Astrocyte (in vitro differentiated cells and primary cell): ENCODE measurements around the gene NCOR2. TPM values are rescaled to one million over a fixed set of nuclear protein-coding genes. Genes with fewer than 3 reads are reported as not detected.
A peak's percentile ranks its signal among the peaks of the same experiment; 100 is the strongest.

ENCODE experiments used
- DNase-seq: peaks from one replicate; pipeline ENCODE4 v3.0.0-alpha.2; 2010; ENCODE audit warnings: low read depth
- FAIRE-seq: peaks from 2 replicates; lab custom pipeline; 2011; peaks lifted over from hg19 to GRCh38; lab: Jason Lieb, UNC
- H2AFZ ChIP-seq: 2 replicates; pipeline ENCODE4 v1.6.0; 2012; ENCODE audit warnings: low read depth, low read length, inconsistent platforms
- H3K27ac ChIP-seq: 2 replicates; pipeline ENCODE4 v1.5.1; 2011; ENCODE audit warnings: low read depth, low read length, inconsistent platforms
- H3K27me3 ChIP-seq: 2 replicates; pipeline ENCODE4 v1.6.0; 2011; ENCODE audit warnings: low read length, inconsistent platforms; ENCODE audit not compliant: insufficient read depth
- H3K36me3 ChIP-seq: 2 replicates; pipeline ENCODE4 v1.5.1; 2011; ENCODE audit warnings: low read length, inconsistent platforms; ENCODE audit not compliant: insufficient read depth
- H3K4me1 ChIP-seq: 2 replicates; pipeline ENCODE4 v1.5.1; 2011; ENCODE audit warnings: low read length, inconsistent platforms; ENCODE audit not compliant: insufficient read depth
- H3K4me2 ChIP-seq: 2 replicates; pipeline ENCODE4 v1.6.0; 2012; ENCODE audit warnings: low read length, inconsistent platforms
- H3K4me3 ChIP-seq: 2 replicates; pipeline ENCODE4 v1.5.1; 2011; ENCODE audit warnings: low read depth, mild to moderate bottlenecking, low read length, inconsistent platforms; ENCODE audit not compliant: insufficient read depth
- H3K79me2 ChIP-seq: 2 replicates; pipeline ENCODE4 v1.6.0; 2012; ENCODE audit warnings: mild to moderate bottlenecking, low read length, inconsistent platforms; ENCODE audit not compliant: insufficient read depth
- H3K9ac ChIP-seq: 2 replicates; pipeline ENCODE4 v1.6.0; 2012; ENCODE audit warnings: mild to moderate bottlenecking, low read length, inconsistent platforms
- H3K9me3 ChIP-seq: 2 replicates; pipeline ENCODE4 v1.5.1; 2012; ENCODE audit warnings: low read depth, mild to moderate bottlenecking, low read length, inconsistent platforms; ENCODE audit not compliant: insufficient read depth
- H4K20me1 ChIP-seq: 2 replicates; pipeline ENCODE4 v1.6.0; 2012; ENCODE audit warnings: low read length, inconsistent platforms; ENCODE audit not compliant: insufficient read depth
- H3K27ac Mint-ChIP-seq: one replicate; pipeline ENCODE4 v1.8.0; 2021; ENCODE audit warnings: mild to moderate bottlenecking, mixed read lengths; ENCODE audit not compliant: unreplicated experiment
- H3K27me3 Mint-ChIP-seq: one replicate; pipeline ENCODE4 v1.8.0; 2021; ENCODE audit warnings: low read depth, mixed read lengths; ENCODE audit not compliant: unreplicated experiment
- H3K36me3 Mint-ChIP-seq: one replicate; pipeline ENCODE4 v1.8.0; 2021; ENCODE audit warnings: low read depth, mixed read lengths; ENCODE audit not compliant: unreplicated experiment
- H3K4me1 Mint-ChIP-seq: one replicate; pipeline ENCODE4 v1.8.0; 2021; ENCODE audit warnings: low read depth, mixed read lengths; ENCODE audit not compliant: unreplicated experiment
- H3K4me3 Mint-ChIP-seq: one replicate; pipeline ENCODE4 v1.8.0; 2021; ENCODE audit warnings: mild to moderate bottlenecking, moderate library complexity, mixed read lengths; ENCODE audit not compliant: unreplicated experiment
- H3K9me3 Mint-ChIP-seq: one replicate; pipeline ENCODE4 v1.8.0; 2021; ENCODE audit warnings: mild to moderate bottlenecking, mixed read lengths; ENCODE audit not compliant: unreplicated experiment
- EZH2 ChIP-seq: IDR thresholded peaks from 2 replicates; pipeline ENCODE4 v1.6.1; 2012; ENCODE audit warnings: mild to moderate bottlenecking, low read length, inconsistent platforms; ENCODE audit not compliant: insufficient read depth
- total RNA-seq: library from RNA; stranded (reverse); gene quantifications from 2 replicates; pipeline ENCODE4 v1.2.1, GENCODE V29; 2021
- TF ChIP-seq, protein P1 (sequence below): IDR thresholded peaks from 2 replicates; pipeline ENCODE4 v1.5.1; 2011; ENCODE audit warnings: low read depth, mild to moderate bottlenecking, inconsistent platforms, low read length, moderate library complexity; ENCODE audit not compliant: insufficient read depth

Gene NCOR2
- total RNA-seq, 1 donor from 2014 or later = 425 TPM

DNA sequence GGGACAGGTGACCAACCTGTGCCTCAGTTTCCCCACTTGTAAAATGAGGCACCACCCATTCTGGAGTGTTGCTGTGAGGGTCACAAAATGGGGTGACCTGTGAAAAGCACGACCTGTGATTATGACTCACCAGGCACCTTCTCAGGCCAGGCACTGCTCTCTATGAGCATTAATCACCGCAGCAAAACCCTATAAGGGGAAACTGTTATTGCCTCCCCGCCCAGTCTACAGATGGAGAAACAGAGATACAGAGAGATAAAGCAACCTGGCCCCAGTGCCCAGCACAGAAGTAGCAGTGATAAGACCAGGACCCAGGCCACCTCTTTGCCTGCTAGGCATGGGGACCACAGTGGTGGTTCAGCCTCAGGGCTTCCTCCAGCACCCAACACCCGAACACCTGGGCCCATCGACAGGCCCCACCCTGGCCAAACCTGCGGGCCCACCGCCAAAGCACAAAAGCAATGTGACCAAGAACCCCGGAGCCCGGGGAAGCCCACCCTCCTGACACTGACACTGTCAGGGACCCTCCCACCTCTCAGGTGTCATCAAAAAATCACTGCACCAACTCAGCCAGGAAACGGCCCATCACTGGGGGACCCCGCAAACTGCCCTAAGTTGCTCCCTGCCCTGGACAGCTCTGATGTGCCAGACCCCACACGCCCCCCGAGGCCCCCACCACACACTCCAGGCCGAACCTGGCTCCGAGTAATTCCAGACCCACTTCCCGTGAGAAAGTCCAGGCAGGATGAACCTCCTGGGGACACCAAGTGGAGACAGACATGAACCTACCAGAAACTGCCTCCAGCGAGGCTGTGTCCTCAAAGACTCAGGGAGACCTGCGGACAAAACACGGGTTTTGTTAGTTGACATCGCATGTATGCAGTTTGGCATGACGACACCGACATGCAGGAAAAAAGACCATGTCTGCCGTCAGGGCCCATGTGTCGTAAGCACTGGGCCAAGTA is 32.4 kb downstream of the NCOR2 start:
- H3K4me3 ChIP-seq = no peak overlapping the region

DNA sequence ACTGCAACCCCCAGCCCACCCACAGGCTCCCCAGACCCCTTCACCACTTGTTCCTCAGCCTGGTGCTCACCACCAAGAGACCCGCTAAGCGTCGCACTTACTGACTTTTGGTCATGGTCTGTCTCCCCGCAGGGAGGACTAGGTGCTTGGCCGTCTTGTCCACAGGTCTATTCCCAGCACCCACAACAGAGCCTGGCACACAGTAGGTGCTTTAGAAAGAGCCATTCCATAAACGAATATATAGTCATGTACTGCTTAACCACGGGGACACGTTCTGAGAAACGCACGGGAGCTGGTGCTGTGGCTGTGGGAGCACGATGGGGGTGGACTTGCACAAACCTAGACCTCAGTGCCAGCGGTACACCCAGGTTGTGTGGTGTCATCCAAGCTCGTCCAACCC is 34.0 kb downstream of the NCOR2 start:
- H3K9ac ChIP-seq = no peak overlapping the region
- H3K27me3 ChIP-seq = no peaks in the 10 kb centered on the region
- H3K36me3 ChIP-seq = no peaks in the 10 kb centered on the region
- peaks cover 16% of the 10 kb centered on the region for H3K36me3 Mint-ChIP-seq
- H3K9me3 Mint-ChIP-seq = no peaks in the 10 kb centered on the region
- H3K4me2 ChIP-seq = no peak overlapping the region
- peak overlapping the region; percentile 72 for H3K27ac Mint-ChIP-seq
- FAIRE-seq (no peak), DNase-seq (no peak)
- H3K4me1 Mint-ChIP-seq = peaks cover 59% of the 10 kb centered on the region
- TF ChIP-seq EZH2 = no peak
- TF ChIP-seq, protein P1, sequence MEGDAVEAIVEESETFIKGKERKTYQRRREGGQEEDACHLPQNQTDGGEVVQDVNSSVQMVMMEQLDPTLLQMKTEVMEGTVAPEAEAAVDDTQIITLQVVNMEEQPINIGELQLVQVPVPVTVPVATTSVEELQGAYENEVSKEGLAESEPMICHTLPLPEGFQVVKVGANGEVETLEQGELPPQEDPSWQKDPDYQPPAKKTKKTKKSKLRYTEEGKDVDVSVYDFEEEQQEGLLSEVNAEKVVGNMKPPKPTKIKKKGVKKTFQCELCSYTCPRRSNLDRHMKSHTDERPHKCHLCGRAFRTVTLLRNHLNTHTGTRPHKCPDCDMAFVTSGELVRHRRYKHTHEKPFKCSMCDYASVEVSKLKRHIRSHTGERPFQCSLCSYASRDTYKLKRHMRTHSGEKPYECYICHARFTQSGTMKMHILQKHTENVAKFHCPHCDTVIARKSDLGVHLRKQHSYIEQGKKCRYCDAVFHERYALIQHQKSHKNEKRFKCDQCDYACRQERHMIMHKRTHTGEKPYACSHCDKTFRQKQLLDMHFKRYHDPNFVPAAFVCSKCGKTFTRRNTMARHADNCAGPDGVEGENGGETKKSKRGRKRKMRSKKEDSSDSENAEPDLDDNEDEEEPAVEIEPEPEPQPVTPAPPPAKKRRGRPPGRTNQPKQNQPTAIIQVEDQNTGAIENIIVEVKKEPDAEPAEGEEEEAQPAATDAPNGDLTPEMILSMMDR = no peak
- no peak overlapping the region for H3K27ac ChIP-seq
- no peak overlapping the region for H2AFZ ChIP-seq
- H3K4me1 ChIP-seq = peaks cover 28% of the 10 kb centered on the region
- H3K9me3 ChIP-seq = no peaks in the 10 kb centered on the region
- H3K27me3 Mint-ChIP-seq = no peaks in the 10 kb centered on the region
- H3K79me2 ChIP-seq = peaks cover 92% of the 10 kb centered on the region
- H3K4me3 Mint-ChIP-seq = peak overlapping the region; percentile 34
- peaks cover 93% of the 10 kb centered on the region for H4K20me1 ChIP-seq
- no peak overlapping the region for H3K4me3 ChIP-seq

More for the DNA sequence above, 32.4 kb downstream of the NCOR2 start:
- Histone ChIP-seq H2AFZ (no peak overlapping the region), H3K79me2 (peaks cover 97% of the 10 kb centered on the region), H3K27ac (no peak overlapping the region), H4K20me1 (peaks cover 99% of the 10 kb centered on the region), H3K27me3 (no peaks in the 10 kb centered on the region), H3K9ac (no peak overlapping the region), H3K4me2 (no peak overlapping the region), H3K9me3 (no peaks in the 10 kb centered on the region), H3K4me1 (peaks cover 41% of the 10 kb centered on the region), H3K36me3 (no peaks in the 10 kb centered on the region)
- TF ChIP-seq EZH2 = no peak
- TF ChIP-seq, protein P1 = no peak
- Mint-ChIP-seq H3K36me3 (peaks cover 15% of the 10 kb centered on the region), H3K9me3 (peaks cover 1% of the 10 kb centered on the region), H3K27me3 (no peaks in the 10 kb centered on the region), H3K27ac (peak overlapping the region; percentile 62), H3K4me3 (no peak overlapping the region), H3K4me1 (peaks cover 68% of the 10 kb centered on the region)
- FAIRE-seq (no peak), DNase-seq (no peak)

DNA sequence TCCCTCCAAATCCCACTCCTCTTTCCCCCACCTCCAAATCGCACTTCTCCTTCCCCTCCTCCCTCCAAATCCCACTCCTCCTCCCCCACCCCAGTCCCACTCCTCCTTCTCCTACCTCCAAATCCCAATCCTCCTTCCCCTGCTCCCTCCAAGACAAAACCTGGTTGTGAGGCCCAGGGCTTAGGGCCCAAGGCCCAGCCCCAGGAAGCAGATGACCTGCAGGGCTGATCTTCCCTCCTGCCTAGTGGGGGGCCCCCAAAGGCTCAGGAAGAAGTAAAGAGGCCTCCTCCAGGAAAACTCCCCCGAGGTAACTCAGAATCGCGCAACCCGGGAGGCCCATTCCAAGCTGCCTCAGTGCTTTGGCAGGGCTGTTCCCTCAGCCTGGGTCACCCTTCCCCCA is 34.4 kb downstream of the NCOR2 start:
- H3K27me3 Mint-ChIP-seq = no peaks in the 10 kb centered on the region
- no peak overlapping the region for H3K27ac Mint-ChIP-seq

More for the DNA sequence above, 34.4 kb downstream of the NCOR2 start:
- FAIRE-seq (no peak), DNase-seq (no peak)
- Histone ChIP-seq H3K27ac (no peak overlapping the region), H3K4me3 (no peak overlapping the region), H3K4me1 (peaks cover 28% of the 10 kb centered on the region), H3K27me3 (no peaks in the 10 kb centered on the region), H3K9ac (peak overlapping the region; percentile 18), H3K36me3 (no peaks in the 10 kb centered on the region), H3K4me2 (no peak overlapping the region), H3K9me3 (no peaks in the 10 kb centered on the region), H3K79me2 (peaks cover 92% of the 10 kb centered on the region), H4K20me1 (peaks cover 93% of the 10 kb centered on the region), H2AFZ (no peak overlapping the region)
- Mint-ChIP-seq H3K36me3 (peaks cover 20% of the 10 kb centered on the region), H3K9me3 (no peaks in the 10 kb centered on the region), H3K4me1 (peaks cover 59% of the 10 kb centered on the region), H3K4me3 (no peak overlapping the region)
- TF ChIP-seq, protein P1 = no peak
- no peak for TF ChIP-seq EZH2
